ENCODE measurements around the gene NCOA1.
"Not testable (repeated sequence)": the region's sequence is repeated elsewhere in the genome, so short reads cannot be mapped to it uniquely, and the experiment has no call there.

The NCOA1 gene

GRCh38 chr2:24565537-24565936 lies 74.5 kb downstream of the NCOA1 start:
- H3K4me3 ChIP-seq (ENCODE audit: low read depth, low read length): no peak overlapping the region
- TF ChIP-seq, protein P1, sequence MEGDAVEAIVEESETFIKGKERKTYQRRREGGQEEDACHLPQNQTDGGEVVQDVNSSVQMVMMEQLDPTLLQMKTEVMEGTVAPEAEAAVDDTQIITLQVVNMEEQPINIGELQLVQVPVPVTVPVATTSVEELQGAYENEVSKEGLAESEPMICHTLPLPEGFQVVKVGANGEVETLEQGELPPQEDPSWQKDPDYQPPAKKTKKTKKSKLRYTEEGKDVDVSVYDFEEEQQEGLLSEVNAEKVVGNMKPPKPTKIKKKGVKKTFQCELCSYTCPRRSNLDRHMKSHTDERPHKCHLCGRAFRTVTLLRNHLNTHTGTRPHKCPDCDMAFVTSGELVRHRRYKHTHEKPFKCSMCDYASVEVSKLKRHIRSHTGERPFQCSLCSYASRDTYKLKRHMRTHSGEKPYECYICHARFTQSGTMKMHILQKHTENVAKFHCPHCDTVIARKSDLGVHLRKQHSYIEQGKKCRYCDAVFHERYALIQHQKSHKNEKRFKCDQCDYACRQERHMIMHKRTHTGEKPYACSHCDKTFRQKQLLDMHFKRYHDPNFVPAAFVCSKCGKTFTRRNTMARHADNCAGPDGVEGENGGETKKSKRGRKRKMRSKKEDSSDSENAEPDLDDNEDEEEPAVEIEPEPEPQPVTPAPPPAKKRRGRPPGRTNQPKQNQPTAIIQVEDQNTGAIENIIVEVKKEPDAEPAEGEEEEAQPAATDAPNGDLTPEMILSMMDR (IDR thresholded peaks at IDR 0.05; ENCODE audit: low read depth, low read length, missing control alignments): no peak
- no peak for DNase-seq (ENCODE audit: low read depth)

DNA sequence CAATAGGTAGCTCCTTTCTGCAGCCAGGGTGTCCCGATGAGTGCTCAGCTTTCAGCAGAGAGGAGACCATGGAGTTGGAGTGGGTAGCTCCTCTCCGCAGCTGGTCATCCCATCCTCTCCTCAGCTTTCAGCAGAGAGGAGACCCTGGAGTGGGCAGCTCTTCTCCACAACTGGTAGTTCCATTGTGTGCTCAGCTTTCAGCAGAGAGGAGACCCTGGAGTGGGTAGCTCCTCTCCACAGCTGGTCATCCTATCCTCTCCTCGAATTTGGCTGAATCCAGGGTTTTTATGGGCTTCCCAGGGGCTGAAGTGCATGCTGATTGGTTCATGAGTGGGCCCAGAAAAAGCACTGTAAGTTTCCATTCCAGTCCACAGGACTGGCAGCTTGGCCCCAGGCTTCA lies 75.2 kb downstream of the NCOA1 start:
- no peak overlapping the region for H3K4me3 ChIP-seq (ENCODE audit: low read depth, low read length)
- TF ChIP-seq, protein P1 (IDR thresholded peaks at IDR 0.05; ENCODE audit: low read depth, low read length, missing control alignments): no peak
- no peak for DNase-seq (ENCODE audit: low read depth)

- TF ChIP-seq, protein P1 (IDR thresholded peaks at IDR 0.05; ENCODE audit: low read depth, low read length, missing control alignments): no peak
- DNase-seq (ENCODE audit: low read depth): no peak
- H3K4me3 ChIP-seq (ENCODE audit: low read depth, low read length): no peak overlapping the region
Measured at GRCh38 chr2:24566630-24567029, 75.6 kb downstream of the NCOA1 start.

- no peak overlapping the region for H3K4me3 ChIP-seq (ENCODE audit: low read depth, low read length)
- TF ChIP-seq, protein P1 (IDR thresholded peaks at IDR 0.05; ENCODE audit: low read depth, low read length, missing control alignments): no peak
- no peak for DNase-seq (ENCODE audit: low read depth)
Measured at GRCh38 chr2:24568551-24568950, 77.5 kb downstream of the NCOA1 start.

GRCh38 chr2:24569565-24569964 lies 78.5 kb downstream of the NCOA1 start:
- not testable (repeated sequence) for DNase-seq (ENCODE audit: low read depth)

GRCh38 chr2:24570225-24570624 lies 79.2 kb downstream of the NCOA1 start:
- TF ChIP-seq, protein P1 (IDR thresholded peaks at IDR 0.05; ENCODE audit: low read depth, low read length, missing control alignments): no peak

More at GRCh38 chr2:24569565-24569964, 78.5 kb downstream of the NCOA1 start:
- H3K4me3 ChIP-seq (ENCODE audit: low read depth, low read length): not testable (repeated sequence)

DNA sequence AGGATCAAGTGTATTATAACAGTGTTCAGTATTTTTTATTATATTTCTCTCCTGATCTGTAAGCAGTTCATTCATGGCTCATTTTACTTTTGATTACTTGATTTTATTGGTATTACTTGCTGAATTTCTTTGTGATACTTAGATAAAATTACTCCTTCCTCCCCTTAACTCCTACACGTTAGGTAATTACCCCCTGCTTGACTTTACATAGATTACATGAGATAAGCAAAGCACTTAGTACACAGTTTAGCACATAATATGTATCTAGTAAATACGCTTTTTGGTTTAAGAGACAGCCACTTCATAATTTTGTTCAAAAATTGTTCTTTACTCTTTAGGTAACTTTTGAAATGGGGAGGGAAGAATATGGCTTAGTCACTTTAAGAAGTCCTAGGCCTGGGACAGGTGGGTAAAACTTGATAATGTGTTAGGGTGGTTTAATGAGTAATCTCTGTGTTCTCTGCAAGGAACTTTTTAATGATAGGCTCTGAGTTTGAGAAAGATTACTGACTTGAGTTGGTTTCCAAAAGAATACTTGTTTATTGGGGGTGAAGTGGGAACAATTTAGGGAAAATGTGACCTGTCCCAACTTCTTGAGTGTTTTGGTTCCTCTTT lies 80.9 kb downstream of the NCOA1 start:
- no peak overlapping the region for H3K4me3 ChIP-seq (ENCODE audit: low read depth, low read length)
- TF ChIP-seq, protein P1 (IDR thresholded peaks at IDR 0.05; ENCODE audit: low read depth, low read length, missing control alignments): no peak
- DNase-seq (ENCODE audit: low read depth): no peak

More at GRCh38 chr2:24570225-24570624, 79.2 kb downstream of the NCOA1 start:
- no peak overlapping the region for H3K4me3 ChIP-seq (ENCODE audit: low read depth, low read length)
- DNase-seq (ENCODE audit: low read depth): no peak
